ENCODE measurements around the gene PROKR2.

DNA sequence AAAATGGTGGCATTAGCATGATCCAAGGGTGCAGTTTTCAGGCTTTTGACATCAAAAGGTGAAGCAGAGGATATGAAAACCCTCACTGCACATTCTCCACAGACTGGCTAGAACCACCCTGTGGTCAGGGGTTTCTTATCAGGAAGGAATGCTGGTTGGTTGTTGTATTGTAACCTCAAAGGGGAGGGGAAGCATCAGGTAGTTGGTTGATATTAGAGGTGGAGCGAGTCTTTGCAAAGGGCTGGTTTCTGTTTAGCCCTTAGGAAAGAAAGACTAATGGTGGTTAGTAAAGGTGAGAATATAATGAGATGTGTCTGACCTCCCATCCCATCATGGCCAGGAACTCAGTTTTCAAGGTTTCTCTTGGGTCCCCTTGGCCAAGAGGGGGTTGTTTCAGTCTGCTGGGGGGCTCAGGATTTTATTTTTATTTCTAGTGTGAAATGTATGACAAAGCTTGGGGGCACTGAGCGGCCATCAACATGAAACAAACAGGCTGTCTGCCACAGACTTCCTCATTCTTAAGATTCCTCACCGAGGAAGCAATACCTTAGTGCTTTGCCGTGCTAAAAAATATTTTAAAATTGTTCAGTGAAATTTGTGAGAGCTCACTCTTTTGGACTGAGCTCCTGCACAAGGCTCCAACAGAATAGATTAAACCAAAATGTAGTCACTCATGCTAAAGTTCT is 47.5 kb upstream of the PROKR2 start:
- TF ChIP-seq EZH2 (IDR thresholded peaks at IDR 0.05; ENCODE audit: insufficient read depth, poor library complexity, severe bottlenecking) (no peak), EZH2phosphoT487 (IDR thresholded peaks at IDR 0.05; ENCODE audit: insufficient read depth, low read depth) (no peak)

All from GM23248 (cell line).